Transverse colon (tissue), 4 donors: ENCODE data around the gene LDHB. TPM values are rescaled to one million over a fixed set of nuclear protein-coding genes. Genes with fewer than 3 reads are reported as not detected.
"Not testable (repeated sequence)": the region's sequence is repeated elsewhere in the genome, so short reads cannot be mapped to it uniquely, and the experiment has no call there.

Source experiments
- DNase-seq: peaks from one replicate; pipeline ENCODE4 v3.0.0-alpha.2; 2019
- H3K27ac ChIP-seq, 4 donors: fragments of 200-600 bp; sonication (generic); 2 replicates each; pipeline ENCODE4 v1.5.1; 2016 to 2018; ENCODE audit warnings: inconsistent platforms in 4 of 4
- H3K27me3 ChIP-seq: fragments of 200-600 bp; sonication (generic); 2 replicates; pipeline ENCODE4 v1.5.1; 2017; ENCODE audit warnings: inconsistent platforms
- H3K36me3 ChIP-seq, 4 donors: fragments of 200-600 bp; sonication (generic); 2 replicates each; pipeline ENCODE4 v1.5.1; 2017 to 2019; ENCODE audit warnings: inconsistent platforms in 4 of 4
- H3K4me1 ChIP-seq, 4 donors: fragments of 200-600 bp; sonication (generic); 2 replicates each; pipeline ENCODE4 v1.5.1; 2017 to 2020; ENCODE audit warnings: inconsistent platforms in 4 of 4
- H3K4me3 ChIP-seq, 4 donors: fragments of 200-600 bp; sonication (generic); 1 replicate in 1 of 4; 2 replicates in 3 of 4; pipeline versions ENCODE4 v1.5.1 to v1.6.1; 2017 to 2019; ENCODE audit warnings: inconsistent platforms in 4 of 4
- H3K9me3 ChIP-seq, 2 donors: fragments of 200-600 bp; sonication (generic); 2 replicates each; pipeline ENCODE4 v1.5.1; 2017 to 2019; ENCODE audit warnings: inconsistent platforms in 2 of 2
- EP300 ChIP-seq: sonication (generic); formaldehyde crosslinking; IDR thresholded peaks from one replicate; pipeline ENCODE4 v1.6.1; 2017; ENCODE audit warnings: antibody characterized with exemption, low read depth
- POLR2A ChIP-seq: fragments of 450-650 bp; IDR thresholded peaks from one replicate; pipeline ENCODE4 v1.6.1; 2016; ENCODE audit warnings: antibody characterized with exemption, mild to moderate bottlenecking, moderate library complexity
- POLR2AphosphoS5 ChIP-seq, 3 donors: sonication (generic); formaldehyde crosslinking; IDR thresholded peaks; one replicate each; pipeline ENCODE4 v1.6.1; 2016; ENCODE audit warnings: antibody characterized with exemption in 3 of 3
- WGBS, 2 donors: methylation state at CpG; one replicate each; pipeline ENCODE4 v1.1.5; 2018; ENCODE audit warnings: low coverage in 1 of 2; 5-methylcytosine and 5-hydroxymethylcytosine counted together
- in situ Hi-C, 4 donors: fragments of 200-750 bp; cut with MboI; loops; one replicate each; pipeline versions ENCODE4 v1.15.0 to v1.15.1; 2017; ENCODE audit warnings: low sequenced_read_pairs in 3 of 4, low pct_ligation_motif_present in 1 of 4, low pct_unique_long_range_greater_than_20kb in 1 of 4
- intact Hi-C: fragments of 100-400 bp; cut with DNase I; formaldehyde crosslinking; loops from one replicate; pipeline ENCODE4 v1.15.1; 2023; ENCODE audit warnings: low total_unique reads
- total RNA-seq, 4 donors: library from RNA; depleted of rRNA; stranded (reverse); fragments of >200 nt; gene quantifications; one replicate each; pipeline ENCODE4 v1.1.0, GENCODE V29; 2016
- TF ChIP-seq, protein P1 (sequence below), 5 experiments: fragments of 200-600 bp in 3 of 5; fragments of 450-650 bp in 2 of 5; sonication (generic) in 3 of 5; IDR thresholded peaks; 1 replicate in 2 of 5; 2 replicates in 3 of 5; pipeline ENCODE4 v1.5.1; 2016 to 2017; ENCODE audit warnings: antibody characterized with exemption in 5 of 5, inconsistent platforms in 3 of 5, mild to moderate bottlenecking in 2 of 5, moderate library complexity in 1 of 5

LDHB gene
- total RNA-seq, 4 donors from 2014 or later = 68.1 to 145 (median 118) TPM

DNA sequence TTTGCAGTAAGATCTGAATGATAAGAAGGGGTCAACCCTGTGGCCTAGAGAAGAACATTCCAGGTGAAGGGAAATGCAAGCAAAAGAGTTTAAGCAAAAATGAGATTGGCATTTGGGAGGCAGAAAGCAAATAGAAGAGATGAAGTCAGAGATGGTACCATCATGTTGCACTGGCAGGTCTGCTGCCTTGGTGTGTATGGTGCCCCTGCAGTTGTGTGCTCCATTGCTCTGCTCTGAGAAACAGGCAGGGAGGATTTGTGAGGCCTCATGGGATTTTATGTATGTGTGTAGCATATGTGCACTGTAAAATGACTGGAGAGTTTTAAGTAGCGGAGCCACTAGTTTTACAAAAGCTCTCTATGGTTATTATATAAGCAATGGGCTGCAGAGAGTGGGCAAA is 6.6 kb downstream of the LDHB start:
- WGBS, 2 donors = 89 to 97% methylated on average over 1 of the region's 1 CpG
- no peak for DNase-seq
- Histone ChIP-seq H3K4me1 (peaks cover 0 to 13% (median 9%) of the 10 kb centered on the region in 4 donors), H3K27ac (no peak overlapping the region), H3K4me3 (no peak overlapping the region), H3K36me3 (peaks cover 0 to 26% (median 6%) of the 10 kb centered on the region in 4 donors), H3K9me3 (no peaks in the 10 kb centered on the region), H3K27me3 (no peaks in the 10 kb centered on the region)
- in situ Hi-C loops = no loop called here
- TF ChIP-seq POLR2AphosphoS5 (IDR thresholded peaks at IDR 0.05) (no peak), EP300 (no peak)
- intact Hi-C loops = no loop called here

DNA sequence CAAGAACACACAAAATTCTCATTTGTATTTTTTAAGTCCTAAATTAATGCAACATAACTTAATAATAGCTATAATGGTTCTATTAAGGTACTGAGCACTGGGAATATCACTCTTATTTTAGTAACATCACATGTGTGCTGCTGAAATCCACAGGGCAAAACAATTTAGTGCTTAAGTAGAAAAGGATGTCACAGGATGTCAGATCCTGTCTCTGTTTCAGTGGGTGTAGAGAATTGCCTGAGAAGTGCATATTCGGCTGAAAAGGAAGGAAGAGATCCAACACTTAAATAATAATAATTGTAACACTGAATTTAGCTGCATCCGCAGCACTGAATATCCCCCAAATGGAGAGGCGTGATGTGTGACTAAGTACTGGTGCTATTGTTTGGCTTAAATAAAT is 8.6 kb downstream of the LDHB start:
- 55 to 63% methylated on average over 3 of the region's 3 CpGs for WGBS, 2 donors
- DNase-seq = no peak
- H3K27ac ChIP-seq = no peak overlapping the region
- no peak overlapping the region for H3K4me3 ChIP-seq
- in situ Hi-C loops = no loop called here
- intact Hi-C loops = no loop called here
- peaks cover 0 to 41% (median 9%) of the 10 kb centered on the region in 4 donors for H3K36me3 ChIP-seq
- H3K4me1 ChIP-seq = peaks cover 0 to 7% (median 0%) of the 10 kb centered on the region in 4 donors
- no peak for TF ChIP-seq POLR2A
- no peaks in the 10 kb centered on the region for H3K9me3 ChIP-seq
- H3K27me3 ChIP-seq = no peaks in the 10 kb centered on the region

DNA sequence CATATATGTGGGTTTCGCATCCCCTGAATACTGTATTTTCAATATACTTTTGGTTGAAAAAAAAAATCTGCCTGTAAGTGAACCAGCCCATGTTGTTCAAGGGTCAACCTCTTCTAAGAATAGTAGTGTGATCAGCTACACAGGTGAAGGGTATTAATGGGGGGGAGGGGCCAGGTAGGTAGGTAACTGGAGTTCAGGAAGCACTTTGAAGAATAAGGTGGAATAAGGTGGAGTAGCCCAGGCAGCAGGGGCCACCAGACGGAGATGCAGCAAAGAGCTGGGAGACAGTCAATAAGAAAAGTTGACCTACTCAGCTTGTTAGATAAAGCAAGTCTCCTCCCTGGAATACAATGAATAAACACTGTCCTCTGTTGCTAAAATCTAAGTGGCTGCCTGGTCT is 9.3 kb downstream of the LDHB start:
- WGBS, 2 donors = 97 to 100% methylated on average over 1 to 2 of the region's 2 CpGs
- intact Hi-C loops (no loop called here), in situ Hi-C loops (no loop called here)
- DNase-seq = no peak
- no peaks in the 10 kb centered on the region for H3K9me3 ChIP-seq
- TF ChIP-seq POLR2A = no peak
- TF ChIP-seq EP300 = no peak
- TF ChIP-seq, protein P1, sequence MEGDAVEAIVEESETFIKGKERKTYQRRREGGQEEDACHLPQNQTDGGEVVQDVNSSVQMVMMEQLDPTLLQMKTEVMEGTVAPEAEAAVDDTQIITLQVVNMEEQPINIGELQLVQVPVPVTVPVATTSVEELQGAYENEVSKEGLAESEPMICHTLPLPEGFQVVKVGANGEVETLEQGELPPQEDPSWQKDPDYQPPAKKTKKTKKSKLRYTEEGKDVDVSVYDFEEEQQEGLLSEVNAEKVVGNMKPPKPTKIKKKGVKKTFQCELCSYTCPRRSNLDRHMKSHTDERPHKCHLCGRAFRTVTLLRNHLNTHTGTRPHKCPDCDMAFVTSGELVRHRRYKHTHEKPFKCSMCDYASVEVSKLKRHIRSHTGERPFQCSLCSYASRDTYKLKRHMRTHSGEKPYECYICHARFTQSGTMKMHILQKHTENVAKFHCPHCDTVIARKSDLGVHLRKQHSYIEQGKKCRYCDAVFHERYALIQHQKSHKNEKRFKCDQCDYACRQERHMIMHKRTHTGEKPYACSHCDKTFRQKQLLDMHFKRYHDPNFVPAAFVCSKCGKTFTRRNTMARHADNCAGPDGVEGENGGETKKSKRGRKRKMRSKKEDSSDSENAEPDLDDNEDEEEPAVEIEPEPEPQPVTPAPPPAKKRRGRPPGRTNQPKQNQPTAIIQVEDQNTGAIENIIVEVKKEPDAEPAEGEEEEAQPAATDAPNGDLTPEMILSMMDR (IDR thresholded peaks at IDR 0.05) = no peak
- no peak for TF ChIP-seq POLR2AphosphoS5 (IDR thresholded peaks at IDR 0.05)
- H3K4me1 ChIP-seq = peaks cover 0 to 7% (median 0%) of the 10 kb centered on the region in 4 donors
- no peak overlapping the region for H3K4me3 ChIP-seq
- H3K27ac ChIP-seq = no peak overlapping the region
- peaks cover 0 to 47% (median 10%) of the 10 kb centered on the region in 4 donors for H3K36me3 ChIP-seq
- no peaks in the 10 kb centered on the region for H3K27me3 ChIP-seq

DNA sequence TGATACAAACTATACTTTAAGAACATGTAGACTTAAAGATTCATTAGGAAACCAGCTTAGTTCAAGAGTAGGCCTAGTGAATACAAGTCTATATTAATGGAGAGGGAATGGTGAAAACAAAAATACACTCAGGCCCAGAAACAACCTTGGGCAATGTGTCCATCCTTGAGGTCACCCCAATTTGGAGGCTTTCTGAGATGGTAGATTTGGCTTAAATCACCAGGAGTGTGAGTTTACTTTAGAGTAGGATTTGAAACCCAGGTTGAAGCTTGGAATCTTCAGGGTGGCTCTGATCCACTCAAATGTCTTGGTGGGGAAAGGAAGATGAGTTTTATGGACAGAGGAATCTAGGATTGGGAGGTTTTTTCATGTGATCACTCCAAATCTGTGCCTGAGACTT is 10.5 kb downstream of the LDHB start:
- no peak for DNase-seq
- no peaks in the 10 kb centered on the region for H3K4me1 ChIP-seq
- no peak overlapping the region for H3K27ac ChIP-seq
- H3K9me3 ChIP-seq = no peaks in the 10 kb centered on the region
- TF ChIP-seq EP300 (no peak), POLR2A (no peak), POLR2AphosphoS5 (IDR thresholded peaks at IDR 0.05) (no peak)
- TF ChIP-seq, protein P1 (IDR thresholded peaks at IDR 0.05) = no peak
- H3K4me3 ChIP-seq = no peak overlapping the region
- in situ Hi-C loops (no loop called here), intact Hi-C loops (no loop called here)
- no peaks in the 10 kb centered on the region for H3K27me3 ChIP-seq
- peaks cover 0 to 45% (median 14%) of the 10 kb centered on the region in 4 donors for H3K36me3 ChIP-seq

DNA sequence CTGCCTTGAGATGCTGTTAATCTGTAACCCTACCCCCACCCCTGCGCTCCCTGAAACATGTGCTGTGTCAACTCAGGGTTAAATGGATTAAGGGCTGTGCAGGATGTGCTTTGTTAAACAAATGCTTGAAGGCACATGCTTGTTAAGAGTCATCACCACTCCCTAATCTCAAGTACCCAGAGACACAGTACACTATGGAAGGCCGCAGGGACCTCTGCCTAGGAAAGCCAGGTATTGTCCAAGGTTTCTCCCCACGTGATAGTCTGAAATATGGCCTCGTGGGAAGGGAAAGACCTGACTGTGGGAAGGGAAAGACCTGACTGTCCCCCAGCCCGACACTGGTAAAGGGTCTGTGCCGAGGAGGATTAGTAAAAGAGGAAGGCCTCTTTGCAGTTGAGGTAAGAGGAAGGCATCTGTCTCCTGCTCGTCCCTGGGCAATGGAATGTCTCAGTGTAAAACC is 12.6 kb downstream of the LDHB start:
- H3K27me3 ChIP-seq, in situ Hi-C loops, H3K4me3 ChIP-seq, H3K4me1 ChIP-seq, H3K27ac ChIP-seq, intact Hi-C loops, H3K9me3 ChIP-seq, DNase-seq: not testable (repeated sequence)
- WGBS, 2 donors = 73 to 80% methylated on average over 1 to 6 of the region's 7 CpGs
- peaks cover 0 to 61% (median 21%) of the 10 kb centered on the region in 4 donors for H3K36me3 ChIP-seq

DNA sequence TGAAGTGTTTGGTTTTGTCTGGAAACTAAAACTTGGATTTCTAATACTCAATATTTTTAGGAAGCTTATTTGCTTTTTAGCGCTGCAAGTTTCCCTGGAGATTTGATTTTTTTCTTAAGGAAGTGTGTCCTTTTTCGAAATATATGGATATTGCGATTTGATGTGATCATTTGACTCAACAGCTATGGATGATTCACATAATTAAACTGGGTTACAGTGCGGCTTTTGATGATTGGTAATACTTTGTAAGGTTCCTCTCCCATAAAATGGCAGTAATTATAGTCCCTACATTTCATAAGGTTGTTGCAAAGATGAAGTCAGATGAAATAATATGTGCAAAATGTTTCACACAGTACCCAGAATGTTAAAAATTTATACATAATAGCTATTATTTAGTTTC is 13.1 kb downstream of the LDHB start:
- intact Hi-C loops (no loop called here), in situ Hi-C loops (no loop called here)
- H3K27ac ChIP-seq = no peak overlapping the region
- whole genome bisulfite sequencing, 2 donors = 96 to 97% methylated on average over 4 of the region's 4 CpGs
- H3K9me3 ChIP-seq = no peaks in the 10 kb centered on the region
- peaks cover 0 to 61% (median 21%) of the 10 kb centered on the region in 4 donors for H3K36me3 ChIP-seq
- H3K4me3 ChIP-seq = no peak overlapping the region
- no peak for DNase-seq
- H3K27me3 ChIP-seq = no peaks in the 10 kb centered on the region
- peaks cover 0 to 4% (median 2%) of the 10 kb centered on the region in 4 donors for H3K4me1 ChIP-seq
- TF ChIP-seq EP300 (no peak), POLR2AphosphoS5 (IDR thresholded peaks at IDR 0.05) (no peak)
